VCaP (cell line): ENCODE data around the gene FUOM.

Source experiments
- H3K27ac ChIP-seq: fragments of 450-650 bp; 2 replicates; pipeline ENCODE4 v1.5.1; 2017
- CTCF ChIP-seq: fragments of 450-650 bp; conservative IDR thresholded peaks from 2 replicates; pipeline ENCODE4 v1.5.1; 2017; ENCODE audit warnings: mild to moderate bottlenecking, moderate library complexity

Gene FUOM

GRCh38 chr10:133357285-133358161 is at the start of gene FUOM:
Gene FUOM, minus strand, starts transcription at chr10:133358019. Its CDS starts 12 bp downstream, at chr10:133358007.
- TF ChIP-seq CTCF, result no peak
- peak within 1 kb of the TSS; percentile 71; the same call in 1 of the 2 replicates for H3K27ac ChIP-seq

- no peak overlapping the region for H3K27ac ChIP-seq
These were observed 48.2 kb upstream of the FUOM start for GRCh38 chr10:133405844-133406527.

GRCh38 chr10:133405272-133405671 is 47.5 kb upstream of the FUOM start:
- TF ChIP-seq CTCF, result no peak
- no peak overlapping the region for H3K27ac ChIP-seq

More at GRCh38 chr10:133405844-133406527, 48.2 kb upstream of the FUOM start:
- TF ChIP-seq CTCF, result no peak

GRCh38 chr10:133403784-133404183 is 46.0 kb upstream of the FUOM start:
- no peak overlapping the region for H3K27ac ChIP-seq
- no peak for TF ChIP-seq CTCF

GRCh38 chr10:133403359-133403758 is 45.5 kb upstream of the FUOM start:
- H3K27ac ChIP-seq, result no peak overlapping the region
- no peak for TF ChIP-seq CTCF

- no peak overlapping the region for H3K27ac ChIP-seq
- no peak for TF ChIP-seq CTCF
These were observed 44.3 kb upstream of the FUOM start for GRCh38 chr10:133401981-133402725.

GRCh38 chr10:133401500-133401899 is 43.7 kb upstream of the FUOM start:
- TF ChIP-seq CTCF, result no peak
- no peak overlapping the region for H3K27ac ChIP-seq
